Body of pancreas (tissue), 4 donors: ENCODE data around the gene ANO2.

Experiments
- POLR2A ChIP-seq, 3 donors: fragments of 450-650 bp; IDR thresholded peaks; one replicate each; pipeline ENCODE4 v1.6.1; 2016; ENCODE audit warnings: antibody characterized with exemption in 3 of 3, mild to moderate bottlenecking in 2 of 3
- TF ChIP-seq, protein P1 (sequence below), 7 experiments: fragments of 450-650 bp in 4 of 7; fragments of 200-600 bp in 3 of 7; sonication (generic) in 3 of 7; IDR thresholded peaks; one replicate each; pipeline ENCODE4 v1.5.1; 2016 to 2019; ENCODE audit warnings: antibody characterized with exemption in 7 of 7

DNA sequence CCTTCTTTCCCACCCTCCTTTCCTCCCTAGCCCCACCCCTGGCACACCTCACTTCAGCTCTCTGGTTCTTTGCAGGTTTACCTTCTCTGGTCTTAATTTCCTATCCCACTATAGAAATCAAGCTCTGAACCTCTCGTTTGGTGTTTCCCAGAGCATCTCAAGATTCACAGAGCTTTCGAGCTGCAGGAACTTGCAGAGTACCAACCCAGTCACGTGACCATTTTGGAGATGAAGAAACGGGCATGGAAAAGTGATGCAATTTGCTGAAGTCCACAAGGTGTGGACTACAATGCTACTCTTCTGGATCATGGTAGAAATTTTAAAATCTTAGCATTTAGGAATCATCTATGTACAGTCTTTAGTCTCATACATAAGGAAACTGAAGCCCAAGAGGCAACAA is 307.4 kb downstream of the ANO2 start:
- TF ChIP-seq, protein P1, sequence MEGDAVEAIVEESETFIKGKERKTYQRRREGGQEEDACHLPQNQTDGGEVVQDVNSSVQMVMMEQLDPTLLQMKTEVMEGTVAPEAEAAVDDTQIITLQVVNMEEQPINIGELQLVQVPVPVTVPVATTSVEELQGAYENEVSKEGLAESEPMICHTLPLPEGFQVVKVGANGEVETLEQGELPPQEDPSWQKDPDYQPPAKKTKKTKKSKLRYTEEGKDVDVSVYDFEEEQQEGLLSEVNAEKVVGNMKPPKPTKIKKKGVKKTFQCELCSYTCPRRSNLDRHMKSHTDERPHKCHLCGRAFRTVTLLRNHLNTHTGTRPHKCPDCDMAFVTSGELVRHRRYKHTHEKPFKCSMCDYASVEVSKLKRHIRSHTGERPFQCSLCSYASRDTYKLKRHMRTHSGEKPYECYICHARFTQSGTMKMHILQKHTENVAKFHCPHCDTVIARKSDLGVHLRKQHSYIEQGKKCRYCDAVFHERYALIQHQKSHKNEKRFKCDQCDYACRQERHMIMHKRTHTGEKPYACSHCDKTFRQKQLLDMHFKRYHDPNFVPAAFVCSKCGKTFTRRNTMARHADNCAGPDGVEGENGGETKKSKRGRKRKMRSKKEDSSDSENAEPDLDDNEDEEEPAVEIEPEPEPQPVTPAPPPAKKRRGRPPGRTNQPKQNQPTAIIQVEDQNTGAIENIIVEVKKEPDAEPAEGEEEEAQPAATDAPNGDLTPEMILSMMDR (IDR thresholded peaks at IDR 0.05) = no peak
- TF ChIP-seq POLR2A (IDR thresholded peaks at IDR 0.05) = no peak
